Upper lobe of left lung (tissue), 4 donors: ENCODE results near the gene PLEKHO1.

Experiments used
- CTCF ChIP-seq, 6 experiments: fragments of 450-650 bp in 4 of 6; fragments of 200-600 bp in 2 of 6; sonication (generic) in 2 of 6; IDR thresholded peaks; one replicate each; pipeline ENCODE4 v1.5.1; 2016 to 2019; ENCODE audit warnings: antibody characterized with exemption in 6 of 6
- EP300 ChIP-seq, 4 donors: sonication (generic); formaldehyde crosslinking; IDR thresholded peaks; one replicate each; pipeline ENCODE4 v1.5.1; 2017; ENCODE audit warnings: antibody characterized with exemption in 4 of 4, control low read depth in 2 of 4
- POLR2A ChIP-seq, 4 donors: fragments of 450-650 bp; IDR thresholded peaks; one replicate each; pipeline ENCODE4 v1.5.1; 2016 to 2017; ENCODE audit warnings: antibody characterized with exemption in 4 of 4, mild to moderate bottlenecking in 2 of 4
- POLR2AphosphoS5 ChIP-seq, 2 donors: sonication (generic); formaldehyde crosslinking; IDR thresholded peaks; one replicate each; pipeline ENCODE4 v1.5.1; 2017; ENCODE audit warnings: antibody characterized with exemption in 2 of 2

GRCh38 chr1:150186789-150187559 lies 37.3 kb downstream of the PLEKHO1 start:
- TF ChIP-seq POLR2A (IDR thresholded peaks at IDR 0.05) (peak in 1 of 4 donors; percentile 10), CTCF (IDR thresholded peaks at IDR 0.05) (peak in 4 of 6 experiments; percentile 21 to 39 (median 34)), POLR2AphosphoS5 (IDR thresholded peaks at IDR 0.05) (no peak), EP300 (IDR thresholded peaks at IDR 0.05) (no peak)
